Skeletal muscle tissue (tissue), 4 donors: ENCODE results near the gene PDE1C. TPM values are rescaled to one million over a fixed set of nuclear protein-coding genes. Genes with fewer than 3 reads are reported as not detected.
"Not testable (repeated sequence)": the region's sequence is repeated elsewhere in the genome, so short reads cannot be mapped to it uniquely, and the experiment has no call there.

Source experiments
- H3K27ac ChIP-seq: one replicate; pipeline ENCODE4 v1.7.0; 2013; ENCODE audit warnings: mild to moderate bottlenecking, low read depth, low read length, inconsistent platforms
- H3K27me3 ChIP-seq, 3 donors: one replicate each; pipeline ENCODE4 v1.7.0; 2013; ENCODE audit warnings: low read length in 3 of 3; ENCODE audit not compliant: control insufficient read depth in 3 of 3, insufficient read depth in 3 of 3
- H3K36me3 ChIP-seq, 3 donors: one replicate each; pipeline ENCODE4 v1.7.0; 2013; ENCODE audit warnings: low read length in 3 of 3; ENCODE audit not compliant: control insufficient read depth in 3 of 3, insufficient read depth in 3 of 3
- H3K4me1 ChIP-seq, 3 donors: one replicate each; pipeline ENCODE4 v1.7.0; 2013; ENCODE audit warnings: low read length in 3 of 3, mild to moderate bottlenecking in 3 of 3; ENCODE audit not compliant: control insufficient read depth in 3 of 3, insufficient read depth in 3 of 3
- H3K4me3 ChIP-seq, 3 donors: one replicate each; pipeline ENCODE4 v1.7.0; 2013; ENCODE audit warnings: low read length in 3 of 3
- H3K9ac ChIP-seq, 3 donors: one replicate each; pipeline ENCODE4 v1.7.0; 2013; ENCODE audit warnings: low read length in 3 of 3, mild to moderate bottlenecking in 3 of 3, moderate library complexity in 2 of 3, low read depth in 1 of 3
- H3K9me3 ChIP-seq, 3 donors: one replicate each; pipeline ENCODE4 v1.7.0; 2013; ENCODE audit warnings: low read length in 3 of 3; ENCODE audit not compliant: control insufficient read depth in 3 of 3
- total RNA-seq: library from RNA; depleted of rRNA; stranded (reverse); fragments of >200 nt; gene quantifications from one replicate; pipeline ENCODE4 v1.2.3, GENCODE V29; 2014
- donor health status: Osteomylitis.

Gene PDE1C
- total RNA-seq, 1 donor from 2014 or later, result 2.1 TPM

- H3K4me3 ChIP-seq, result no peak overlapping the region
- no peaks in the 10 kb centered on the region for H3K27me3 ChIP-seq
- no peaks in the 10 kb centered on the region for H3K36me3 ChIP-seq
- H3K9me3 ChIP-seq, result no peaks in the 10 kb centered on the region
- H3K27ac ChIP-seq, result no peak overlapping the region
- no peaks in the 10 kb centered on the region for H3K4me1 ChIP-seq
- H3K9ac ChIP-seq, result no peak overlapping the region
Measured at GRCh38 chr7:31851119-31851518, 219.1 kb downstream of the PDE1C start.

- H3K36me3 ChIP-seq, result no peaks in the 10 kb centered on the region
- no peaks in the 10 kb centered on the region for H3K27me3 ChIP-seq
- no peak overlapping the region for H3K4me3 ChIP-seq
- no peak overlapping the region for H3K27ac ChIP-seq
- H3K4me1 ChIP-seq, result no peaks in the 10 kb centered on the region
- H3K9ac ChIP-seq, result no peak overlapping the region
- H3K9me3 ChIP-seq, result no peaks in the 10 kb centered on the region
Measured at GRCh38 chr7:31850601-31851000, 219.6 kb downstream of the PDE1C start.

GRCh38 chr7:31850066-31850465 lies 220.1 kb downstream of the PDE1C start:
- Histone ChIP-seq H3K27ac (no peak overlapping the region), H3K9me3 (peaks cover 0 to 2% (median 0%) of the 10 kb centered on the region in 3 donors), H3K4me1 (no peaks in the 10 kb centered on the region), H3K27me3 (no peaks in the 10 kb centered on the region), H3K36me3 (no peaks in the 10 kb centered on the region), H3K4me3 (no peak overlapping the region), H3K9ac (no peak overlapping the region)

- no peaks in the 10 kb centered on the region for H3K9me3 ChIP-seq
- no peak overlapping the region for H3K27ac ChIP-seq
- H3K9ac ChIP-seq, result no peak overlapping the region
- no peak overlapping the region for H3K4me3 ChIP-seq
- no peaks in the 10 kb centered on the region for H3K27me3 ChIP-seq
- no peaks in the 10 kb centered on the region for H3K36me3 ChIP-seq
- no peaks in the 10 kb centered on the region for H3K4me1 ChIP-seq
Measured at GRCh38 chr7:31835471-31835870, 234.7 kb downstream of the PDE1C start.

- not testable (repeated sequence) for H3K27ac ChIP-seq, H3K4me1 ChIP-seq, H3K4me3 ChIP-seq, H3K36me3 ChIP-seq, H3K9ac ChIP-seq, H3K27me3 ChIP-seq, H3K9me3 ChIP-seq
Measured at GRCh38 chr7:31833625-31834024, 236.6 kb downstream of the PDE1C start.

GRCh38 chr7:31828520-31828919 lies 241.7 kb downstream of the PDE1C start:
- Histone ChIP-seq H3K4me3 (no peak overlapping the region), H3K9ac (no peak overlapping the region), H3K27me3 (no peaks in the 10 kb centered on the region), H3K4me1 (no peaks in the 10 kb centered on the region), H3K9me3 (no peaks in the 10 kb centered on the region), H3K27ac (no peak overlapping the region), H3K36me3 (no peaks in the 10 kb centered on the region)

GRCh38 chr7:31825576-31825975 lies 244.6 kb downstream of the PDE1C start:
- no peaks in the 10 kb centered on the region for H3K4me1 ChIP-seq
- no peak overlapping the region for H3K4me3 ChIP-seq
- H3K9me3 ChIP-seq, result no peaks in the 10 kb centered on the region
- H3K9ac ChIP-seq, result no peak overlapping the region
- no peak overlapping the region for H3K27ac ChIP-seq
- H3K27me3 ChIP-seq, result no peaks in the 10 kb centered on the region
- no peaks in the 10 kb centered on the region for H3K36me3 ChIP-seq

GRCh38 chr7:31819031-31819430 lies 251.2 kb downstream of the PDE1C start:
- Histone ChIP-seq H3K4me1 (no peaks in the 10 kb centered on the region), H3K36me3 (no peaks in the 10 kb centered on the region), H3K27me3 (no peaks in the 10 kb centered on the region), H3K9me3 (no peaks in the 10 kb centered on the region), H3K9ac (no peak overlapping the region), H3K4me3 (no peak overlapping the region), H3K27ac (no peak overlapping the region)

GRCh38 chr7:31816810-31817209 lies 253.4 kb downstream of the PDE1C start:
- no peaks in the 10 kb centered on the region for H3K36me3 ChIP-seq
- H3K9ac ChIP-seq, result no peak overlapping the region

GRCh38 chr7:31815796-31816195 lies 254.4 kb downstream of the PDE1C start:
- Histone ChIP-seq H3K27ac (no peak overlapping the region), H3K9ac (no peak overlapping the region), H3K36me3 (no peaks in the 10 kb centered on the region), H3K4me1 (no peaks in the 10 kb centered on the region), H3K4me3 (no peak overlapping the region), H3K9me3 (no peaks in the 10 kb centered on the region), H3K27me3 (no peaks in the 10 kb centered on the region)

More at GRCh38 chr7:31816810-31817209, 253.4 kb downstream of the PDE1C start:
- Histone ChIP-seq H3K27ac (no peak overlapping the region), H3K27me3 (no peaks in the 10 kb centered on the region), H3K9me3 (no peaks in the 10 kb centered on the region), H3K4me3 (no peak overlapping the region), H3K4me1 (no peaks in the 10 kb centered on the region)

- H3K27ac ChIP-seq, result no peak overlapping the region
Measured at GRCh38 chr7:31814187-31814586, 256.0 kb downstream of the PDE1C start.

More at GRCh38 chr7:31814187-31814586, 256.0 kb downstream of the PDE1C start:
- no peaks in the 10 kb centered on the region for H3K36me3 ChIP-seq
- no peaks in the 10 kb centered on the region for H3K4me1 ChIP-seq
- no peaks in the 10 kb centered on the region for H3K9me3 ChIP-seq
- no peak overlapping the region for H3K9ac ChIP-seq
- H3K4me3 ChIP-seq, result no peak overlapping the region
- H3K27me3 ChIP-seq, result no peaks in the 10 kb centered on the region
